ENCODE measurements around the gene TBX22.

- TF ChIP-seq POLR2A (IDR thresholded peaks at IDR 0.05; ENCODE audit: low read depth, low read length) (no peak), TAF1 (IDR thresholded peaks at IDR 0.05; ENCODE audit: borderline replicate concordance, low read depth, low read length) (no peak)
Measured at GRCh38 chrX:80021621-80022020, 7.1 kb downstream of the TBX22 start.
